ENCODE results near the gene EME2. TPM values are rescaled to one million over a fixed set of nuclear protein-coding genes. Genes with fewer than 3 reads are reported as not detected.
"Not testable (repeated sequence)": the region's sequence is repeated elsewhere in the genome, so short reads cannot be mapped to it uniquely, and the experiment has no call there.

The EME2 gene
- total and polyA plus RNA-seq, 2 donors (not counting 1 experiment from before 2014, with no cell fraction given), result 2.2 to 8.3 TPM

DNA sequence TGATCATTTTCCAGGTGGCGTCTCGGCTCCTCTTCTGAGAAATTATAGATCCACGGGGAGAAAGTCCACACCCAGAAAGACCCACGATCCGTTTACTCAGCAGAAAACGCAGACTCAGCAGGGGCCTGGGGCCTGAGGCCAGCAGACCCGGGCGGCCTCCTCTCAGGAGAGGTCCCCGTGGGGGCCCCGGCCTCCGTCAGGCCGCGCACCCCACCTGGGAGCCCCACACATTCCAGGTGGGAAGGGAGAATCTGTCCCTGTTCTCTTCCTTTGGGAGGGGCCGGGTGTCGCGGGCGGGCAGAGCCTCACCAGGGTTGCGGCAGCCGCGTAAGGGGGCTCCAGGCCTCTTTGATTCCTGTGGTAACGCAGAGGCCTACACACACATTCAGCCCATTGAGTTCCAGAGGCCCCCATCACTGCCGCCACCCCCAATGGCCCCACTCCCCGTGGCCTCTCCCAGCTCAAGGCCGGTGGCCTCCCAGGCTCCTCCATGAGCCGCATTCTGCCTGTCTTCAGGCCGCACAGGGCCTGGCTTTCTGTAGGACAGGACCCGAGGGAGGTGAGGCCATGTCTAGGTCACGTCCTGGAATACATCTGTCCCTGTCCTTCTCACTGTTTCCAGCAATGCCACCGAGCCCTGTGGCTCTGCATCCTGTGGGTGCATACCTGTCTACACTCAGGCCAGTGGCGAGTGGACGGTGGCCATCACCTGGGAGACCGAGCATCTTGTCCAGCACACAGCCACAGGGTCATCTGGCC, 22.5 kb downstream of the EME2 start:
- no peak for DNase-seq (ENCODE audit: low read depth in 2 of 2)
- Histone ChIP-seq H2AFZ (ENCODE audit: low read length) (no peak overlapping the region), H3K4me3 (replicated peaks in 1 of 4; ENCODE audit: control extremely low read depth in 1 of 4, insufficient read depth in 1 of 4, low read depth in 3 of 4, low read length in 4 of 4) (no peak overlapping the region), H3K27me3 (ENCODE audit: control insufficient read depth, insufficient read depth, low read length) (no peaks in the 10 kb centered on the region), H3K9me3 (ENCODE audit: control insufficient read depth, insufficient read depth, low read depth, low read length) (no peaks in the 10 kb centered on the region), H3K79me2 (ENCODE audit: control insufficient read depth, insufficient read depth, low read length) (no peaks in the 10 kb centered on the region), H4K20me1 (ENCODE audit: control insufficient read depth, extremely low read depth, insufficient read depth, low read length) (no peaks in the 10 kb centered on the region), H3K27ac (ENCODE audit: insufficient read depth, low read length) (no peak overlapping the region), H3K4me1 (ENCODE audit: control insufficient read depth, extremely low read depth, insufficient read depth, low read length) (no peaks in the 10 kb centered on the region), H3K9ac (ENCODE audit: insufficient read depth, low read length) (no peak overlapping the region), H3K4me2 (ENCODE audit: extremely low read depth, insufficient read depth, low read length) (no peak overlapping the region), H3K36me3 (ENCODE audit: control insufficient read depth, insufficient read depth, low read length) (peaks cover 5% of the 10 kb centered on the region)
- TF ChIP-seq, protein P1, sequence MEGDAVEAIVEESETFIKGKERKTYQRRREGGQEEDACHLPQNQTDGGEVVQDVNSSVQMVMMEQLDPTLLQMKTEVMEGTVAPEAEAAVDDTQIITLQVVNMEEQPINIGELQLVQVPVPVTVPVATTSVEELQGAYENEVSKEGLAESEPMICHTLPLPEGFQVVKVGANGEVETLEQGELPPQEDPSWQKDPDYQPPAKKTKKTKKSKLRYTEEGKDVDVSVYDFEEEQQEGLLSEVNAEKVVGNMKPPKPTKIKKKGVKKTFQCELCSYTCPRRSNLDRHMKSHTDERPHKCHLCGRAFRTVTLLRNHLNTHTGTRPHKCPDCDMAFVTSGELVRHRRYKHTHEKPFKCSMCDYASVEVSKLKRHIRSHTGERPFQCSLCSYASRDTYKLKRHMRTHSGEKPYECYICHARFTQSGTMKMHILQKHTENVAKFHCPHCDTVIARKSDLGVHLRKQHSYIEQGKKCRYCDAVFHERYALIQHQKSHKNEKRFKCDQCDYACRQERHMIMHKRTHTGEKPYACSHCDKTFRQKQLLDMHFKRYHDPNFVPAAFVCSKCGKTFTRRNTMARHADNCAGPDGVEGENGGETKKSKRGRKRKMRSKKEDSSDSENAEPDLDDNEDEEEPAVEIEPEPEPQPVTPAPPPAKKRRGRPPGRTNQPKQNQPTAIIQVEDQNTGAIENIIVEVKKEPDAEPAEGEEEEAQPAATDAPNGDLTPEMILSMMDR (conservative IDR thresholded peaks at IDR 0.05 in 1 of 2, IDR thresholded peaks at IDR 0.05 in 1 of 2; ENCODE audit: low read depth in 1 of 2, low read length in 2 of 2), result no peak
- no peak for TF ChIP-seq EZH2 (IDR thresholded peaks at IDR 0.05; ENCODE audit: low read length, missing control alignments)

DNA sequence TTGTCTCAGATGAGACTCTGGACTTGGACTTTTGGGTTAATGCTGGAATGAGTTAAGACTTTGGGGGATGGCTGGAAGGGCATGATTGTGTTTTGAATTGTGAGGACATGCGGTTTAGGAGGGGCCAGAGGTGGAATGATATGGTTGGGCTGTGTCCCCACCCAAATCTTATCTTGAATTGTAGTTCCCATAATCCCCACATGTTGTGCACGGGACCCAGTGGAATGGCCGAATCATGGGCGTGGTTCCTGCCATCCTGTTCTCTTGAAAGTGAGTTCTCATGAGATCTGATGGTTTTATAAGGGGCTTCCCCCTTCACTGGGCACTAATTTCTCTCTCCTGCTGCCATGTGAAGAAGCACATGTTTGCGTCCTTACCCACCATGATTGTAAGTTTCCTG, 26.7 kb downstream of the EME2 start:
- not testable (repeated sequence) for H2AFZ ChIP-seq (ENCODE audit: low read length); DNase-seq (ENCODE audit: low read depth in 2 of 2)

DNA sequence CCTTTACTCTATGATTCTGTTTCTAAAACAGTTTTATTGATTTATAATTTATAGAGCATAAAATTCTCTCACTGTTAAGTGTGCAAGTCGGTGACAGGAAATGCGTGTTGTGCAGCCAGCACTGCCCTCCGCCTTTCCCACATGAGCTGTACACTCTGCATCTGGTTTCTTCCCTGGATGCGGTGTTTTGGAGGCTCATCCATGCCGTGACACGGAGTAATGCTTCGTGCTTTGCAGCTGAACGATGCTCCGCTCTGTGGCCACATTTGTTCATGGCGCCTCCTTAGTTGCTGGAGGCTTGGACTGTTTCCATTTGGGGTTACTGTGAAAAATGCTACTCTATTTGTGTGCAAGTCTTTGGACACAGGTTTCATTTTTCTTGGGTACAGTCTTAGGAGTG, 28.1 kb downstream of the EME2 start:
- Histone ChIP-seq H3K4me3 (replicated peaks in 1 of 4; ENCODE audit: control extremely low read depth in 1 of 4, insufficient read depth in 1 of 4, low read depth in 3 of 4, low read length in 4 of 4) (no peak overlapping the region), H3K9ac (ENCODE audit: insufficient read depth, low read length) (no peak overlapping the region), H3K27ac (ENCODE audit: insufficient read depth, low read length) (no peak overlapping the region), H3K27me3 (ENCODE audit: control insufficient read depth, insufficient read depth, low read length) (no peaks in the 10 kb centered on the region), H3K79me2 (ENCODE audit: control insufficient read depth, insufficient read depth, low read length) (no peaks in the 10 kb centered on the region), H3K4me1 (ENCODE audit: control insufficient read depth, extremely low read depth, insufficient read depth, low read length) (no peaks in the 10 kb centered on the region), H3K36me3 (ENCODE audit: control insufficient read depth, insufficient read depth, low read length) (no peaks in the 10 kb centered on the region), H3K9me3 (ENCODE audit: control insufficient read depth, insufficient read depth, low read depth, low read length) (no peaks in the 10 kb centered on the region), H4K20me1 (ENCODE audit: control insufficient read depth, extremely low read depth, insufficient read depth, low read length) (no peaks in the 10 kb centered on the region), H3K4me2 (ENCODE audit: extremely low read depth, insufficient read depth, low read length) (no peak overlapping the region), H2AFZ (ENCODE audit: low read length) (no peak overlapping the region)
- DNase-seq (ENCODE audit: low read depth in 2 of 2), result no peak
- TF ChIP-seq EZH2 (IDR thresholded peaks at IDR 0.05; ENCODE audit: low read length, missing control alignments), result no peak
- TF ChIP-seq, protein P1 (conservative IDR thresholded peaks at IDR 0.05 in 1 of 2, IDR thresholded peaks at IDR 0.05 in 1 of 2; ENCODE audit: low read depth in 1 of 2, low read length in 2 of 2), result no peak

More for the DNA sequence above, 26.7 kb downstream of the EME2 start:
- H3K27me3 ChIP-seq (ENCODE audit: control insufficient read depth, insufficient read depth, low read length); H3K27ac ChIP-seq (ENCODE audit: insufficient read depth, low read length); H3K4me1 ChIP-seq (ENCODE audit: control insufficient read depth, extremely low read depth, insufficient read depth, low read length); H3K79me2 ChIP-seq (ENCODE audit: control insufficient read depth, insufficient read depth, low read length); H3K36me3 ChIP-seq (ENCODE audit: control insufficient read depth, insufficient read depth, low read length); H3K9me3 ChIP-seq (ENCODE audit: control insufficient read depth, insufficient read depth, low read depth, low read length); H4K20me1 ChIP-seq (ENCODE audit: control insufficient read depth, extremely low read depth, insufficient read depth, low read length); H3K4me2 ChIP-seq (ENCODE audit: extremely low read depth, insufficient read depth, low read length); H3K9ac ChIP-seq (ENCODE audit: insufficient read depth, low read length); H3K4me3 ChIP-seq (replicated peaks in 1 of 4; ENCODE audit: control extremely low read depth in 1 of 4, insufficient read depth in 1 of 4, low read depth in 3 of 4, low read length in 4 of 4): not testable (repeated sequence)
